Inferior parietal cortex (tissue), 1 donor: ENCODE measurements around the gene SMCO3.

Experiments used
- DNase-seq: peaks from one replicate; pipeline ENCODE4 v3.0.0-alpha.2; 2016; ENCODE audit errors: extremely low spot score

SMCO3 gene

DNA sequence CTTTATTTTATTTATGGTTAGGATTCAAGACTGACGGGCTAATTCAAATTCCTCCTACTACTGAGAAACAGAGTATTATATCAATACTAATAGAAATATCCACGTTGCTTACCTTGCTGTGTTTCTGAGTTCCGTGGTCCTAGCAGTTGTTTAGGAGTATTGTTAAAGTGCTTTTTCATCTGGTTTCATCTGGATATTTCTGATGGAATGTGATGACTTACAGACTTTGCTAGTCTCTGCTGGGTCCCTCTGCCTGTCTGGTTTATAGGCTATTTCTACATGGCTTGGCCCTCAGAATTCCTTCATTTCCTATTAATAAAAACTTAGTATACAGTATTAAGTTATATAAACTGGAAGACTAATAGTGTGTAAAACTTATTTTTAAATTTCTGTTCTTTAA lies at the start of gene SMCO3:
TSS of gene SMCO3 (minus strand) at position 169 of the 400 bp plus-strand sequence. CDS start 7,502 bp downstream, outside the sequence.
- DNase-seq: no peak

DNA sequence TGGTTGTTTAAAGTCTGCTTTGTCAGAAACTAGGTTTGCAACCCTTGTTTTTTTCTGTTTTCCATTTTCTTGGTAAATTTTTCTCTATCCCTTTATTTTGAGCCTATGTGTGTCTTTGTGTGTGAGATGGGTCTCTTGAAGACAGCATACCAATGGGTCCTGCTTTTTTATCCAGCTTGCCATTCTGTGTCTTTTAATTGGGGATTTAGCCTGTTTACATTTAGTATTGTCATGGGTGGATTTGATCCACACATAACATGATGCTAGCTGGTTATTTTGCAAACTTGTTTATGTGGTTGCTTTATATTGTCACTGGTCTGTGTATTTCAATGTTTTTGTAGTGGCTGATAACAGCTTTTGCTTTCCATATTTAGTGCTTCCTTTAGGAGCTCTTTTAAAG lies 46.5 kb upstream of the SMCO3 start:
- DNase-seq: no peak

DNA sequence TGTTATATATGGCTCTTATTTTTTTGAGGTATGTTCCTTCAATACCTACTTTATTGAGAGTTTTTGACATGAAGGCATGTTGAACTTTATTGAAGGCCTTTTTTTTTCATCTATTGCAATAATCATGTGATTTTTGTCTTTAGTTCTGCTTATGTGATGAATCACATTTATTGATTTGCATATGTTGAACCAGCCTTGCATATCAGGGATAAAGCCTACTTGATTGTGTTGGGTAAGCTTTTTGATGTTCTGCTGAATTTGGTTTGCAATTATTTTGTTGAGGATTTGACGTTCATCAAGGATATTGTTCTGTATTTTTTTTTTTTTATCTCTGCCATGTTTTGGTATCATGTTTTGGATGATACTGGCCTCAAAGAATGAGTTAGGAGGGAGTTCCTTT lies 44.5 kb upstream of the SMCO3 start:
- DNase-seq: no peak

DNA sequence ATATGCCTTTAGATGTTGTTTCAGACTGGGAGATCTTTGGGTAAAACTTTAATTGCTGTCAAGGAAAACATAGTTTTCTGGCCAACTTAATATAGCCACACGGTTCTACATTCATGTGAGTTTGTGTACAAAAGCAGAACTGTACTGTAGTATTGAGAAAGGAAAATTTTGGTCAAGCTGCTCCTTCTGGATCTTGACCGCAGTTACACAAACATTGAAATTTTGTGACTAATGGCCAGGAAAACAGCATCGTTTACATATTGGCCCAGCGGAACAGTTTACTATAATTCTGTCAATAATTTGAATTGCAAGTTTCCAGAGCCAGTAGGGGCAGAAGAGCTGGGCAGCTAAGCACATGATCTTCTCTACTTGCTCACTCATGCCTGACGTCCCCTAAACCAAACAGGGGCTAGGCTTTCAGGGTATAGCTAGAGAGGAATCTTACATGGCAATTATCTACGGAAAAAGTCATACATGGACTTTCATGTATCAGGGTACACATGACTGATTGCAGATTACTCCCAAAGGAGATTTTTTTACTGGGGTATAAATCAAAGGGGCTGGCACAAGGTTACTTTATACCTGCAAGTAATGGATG lies 40.7 kb upstream of the SMCO3 start:
- no peak for DNase-seq

DNA sequence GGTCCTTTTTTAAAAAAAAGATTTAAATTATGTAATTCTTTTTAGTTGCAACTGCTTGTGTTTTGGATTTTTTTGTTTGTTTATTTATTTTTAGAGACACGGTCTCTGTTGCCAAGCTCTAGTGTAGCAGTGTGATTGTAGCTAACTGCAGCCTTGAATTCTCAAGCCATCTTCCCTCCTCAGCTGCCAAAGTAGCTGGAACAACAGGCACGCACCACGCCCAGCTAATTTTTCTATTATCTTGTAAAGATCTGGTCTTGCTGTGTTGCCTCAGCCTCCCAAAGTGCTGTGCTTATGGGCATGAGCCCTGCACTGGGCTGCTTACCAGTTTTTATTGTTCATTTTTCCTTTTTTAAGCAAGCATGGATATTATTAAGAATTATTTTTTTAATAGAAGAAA lies 40.0 kb upstream of the SMCO3 start:
- no peak for DNase-seq

DNA sequence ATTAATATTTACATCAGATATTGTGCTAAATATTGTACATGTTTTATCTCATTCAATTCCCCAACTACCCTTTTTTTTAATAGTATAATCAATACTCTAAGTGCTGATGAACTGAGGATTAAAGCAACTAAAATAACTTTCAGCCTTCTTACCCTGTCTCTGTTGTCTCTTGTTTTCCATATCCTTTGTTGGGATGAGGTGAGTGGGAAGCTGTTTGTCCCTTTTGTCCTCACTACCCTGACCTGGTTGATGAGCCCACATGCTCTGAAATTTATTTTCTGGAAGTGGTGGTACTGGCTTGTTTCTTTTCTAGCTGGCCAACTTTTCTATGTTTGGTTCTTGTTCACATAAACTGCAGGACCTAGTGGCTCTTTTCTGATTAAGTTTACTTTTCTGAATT lies 38.9 kb upstream of the SMCO3 start:
- DNase-seq: no peak

DNA sequence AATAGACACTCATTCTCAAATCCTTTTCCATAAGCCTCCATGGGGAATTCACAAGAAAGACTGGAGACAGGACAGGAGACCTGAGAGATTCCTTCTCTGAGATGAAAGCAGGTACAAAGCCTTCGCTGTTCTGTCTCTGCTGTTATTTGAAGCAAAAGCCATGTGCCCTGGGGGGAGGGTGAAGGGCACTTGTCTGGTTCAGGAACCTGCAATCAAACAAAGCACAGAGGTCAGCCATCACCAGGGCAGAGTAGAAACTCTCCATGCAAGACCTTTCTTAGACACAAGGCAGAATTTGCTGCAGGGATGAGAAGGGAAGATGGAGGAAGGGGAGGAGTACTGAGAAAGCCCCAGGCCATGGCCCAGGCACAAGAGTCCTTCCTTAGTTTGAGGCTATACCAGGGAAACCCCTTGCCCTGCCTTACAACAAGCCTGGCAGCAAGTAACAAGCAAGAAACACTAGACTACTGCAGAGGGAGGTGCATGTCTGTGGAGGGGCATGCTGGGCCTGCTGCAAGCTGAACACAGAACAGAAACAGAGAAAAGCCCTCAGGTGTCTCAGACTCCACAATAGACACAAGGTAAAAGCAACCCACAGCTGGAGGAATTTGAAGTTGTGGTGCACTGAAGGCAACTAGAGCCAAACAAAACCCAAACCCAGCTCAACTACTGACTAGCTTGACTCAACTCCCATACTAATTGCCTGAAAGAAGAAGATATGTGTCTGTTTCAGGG lies 37.1 kb upstream of the SMCO3 start:
- DNase-seq: no peak

DNA sequence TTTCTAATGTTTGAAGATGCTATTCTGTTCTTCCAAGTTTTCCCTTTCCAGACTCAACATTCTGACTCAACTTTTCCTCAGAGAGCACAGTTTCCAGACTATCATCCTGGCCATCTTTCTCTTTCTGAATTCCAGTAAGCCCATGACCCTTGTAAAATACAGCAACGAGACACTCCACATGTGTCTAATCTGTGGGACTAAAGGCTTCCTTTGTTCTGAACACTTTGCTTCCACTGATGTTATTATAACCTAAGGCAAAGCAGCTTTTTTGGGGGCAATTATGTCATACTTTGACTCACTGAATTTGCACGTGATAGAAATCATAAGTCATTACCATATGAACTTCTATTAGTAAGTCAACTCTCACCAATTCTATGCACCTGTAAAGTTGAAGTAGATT lies 35.7 kb upstream of the SMCO3 start:
- no peak for DNase-seq

DNA sequence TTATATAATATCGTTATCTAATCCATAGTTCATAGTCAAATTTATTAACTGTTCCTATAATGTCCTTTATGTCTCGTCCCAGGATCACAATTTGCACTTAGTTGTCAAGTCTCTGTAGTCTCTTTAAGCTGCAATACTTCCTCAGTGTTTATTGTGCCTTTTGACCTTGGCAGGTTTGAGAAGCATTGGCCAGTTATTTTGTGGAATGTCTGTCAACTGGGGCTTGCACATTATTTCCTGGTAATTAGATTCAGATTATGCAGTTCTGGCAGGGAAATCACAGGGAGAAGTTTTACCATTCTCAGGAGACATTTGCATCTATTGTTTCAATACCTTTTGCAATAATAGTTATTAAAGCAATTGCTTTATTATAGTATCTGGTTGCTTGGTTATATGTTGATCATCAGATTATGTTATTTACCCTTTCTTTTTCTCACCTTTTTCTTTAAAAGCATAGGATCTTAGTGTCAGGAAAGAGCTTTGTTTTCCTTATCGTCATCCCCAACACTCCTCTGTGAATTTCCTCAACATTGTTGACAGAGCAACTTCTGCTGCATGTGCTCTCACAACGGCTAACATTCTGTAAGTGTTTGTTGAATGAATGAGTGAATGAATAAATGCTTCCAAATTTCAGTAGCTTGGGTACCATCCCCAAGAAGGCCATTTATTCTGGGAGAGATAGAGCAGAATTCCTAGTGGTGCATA lies 33.0 kb upstream of the SMCO3 start:
- DNase-seq: no peak

DNA sequence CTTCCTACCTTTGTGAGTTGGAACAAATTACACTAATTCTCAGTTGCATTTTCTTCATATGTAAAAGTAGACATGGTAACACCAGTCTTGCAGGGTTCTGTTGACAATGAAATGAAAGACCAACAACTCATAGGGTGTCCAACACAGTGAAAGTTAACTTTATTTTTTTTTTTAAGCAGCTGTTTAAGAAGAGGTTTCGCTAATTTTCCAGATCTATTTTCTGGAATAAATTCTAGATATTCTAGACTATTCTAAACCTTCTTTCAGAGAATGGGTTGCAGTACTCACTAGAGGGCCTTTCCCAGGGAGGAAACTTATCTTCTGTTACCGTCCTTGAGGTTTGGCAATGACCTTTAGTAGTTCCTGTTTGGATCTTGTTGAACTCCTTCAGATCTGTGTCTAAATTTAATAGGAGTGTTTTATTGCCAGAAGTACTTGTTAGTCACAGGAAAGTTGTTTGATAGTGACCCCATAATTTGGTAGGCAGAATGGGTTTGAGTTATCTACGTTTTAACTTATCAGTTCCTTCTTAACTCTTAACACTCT lies 32.1 kb upstream of the SMCO3 start:
- DNase-seq: no peak

DNA sequence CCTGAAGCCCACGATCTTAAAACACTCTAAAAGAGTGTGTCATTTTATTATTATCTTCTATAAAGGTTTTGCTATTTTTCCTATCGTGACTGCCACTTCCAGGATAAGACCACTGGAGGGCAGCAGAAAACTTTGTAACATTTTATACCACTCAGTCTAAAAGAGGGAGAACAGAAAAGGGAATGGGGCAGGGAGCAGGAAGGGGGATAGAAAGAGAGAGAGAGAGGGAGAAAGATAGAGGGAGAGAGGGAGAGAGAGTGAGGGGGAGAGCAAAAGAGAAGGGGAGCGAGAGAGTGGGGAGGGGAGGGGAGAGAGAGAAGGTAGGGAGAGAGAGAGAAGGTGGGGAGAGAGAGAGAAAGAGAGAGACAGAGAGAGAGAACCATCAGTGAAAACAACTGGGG lies 31.4 kb upstream of the SMCO3 start:
- DNase-seq: peak; percentile 87

DNA sequence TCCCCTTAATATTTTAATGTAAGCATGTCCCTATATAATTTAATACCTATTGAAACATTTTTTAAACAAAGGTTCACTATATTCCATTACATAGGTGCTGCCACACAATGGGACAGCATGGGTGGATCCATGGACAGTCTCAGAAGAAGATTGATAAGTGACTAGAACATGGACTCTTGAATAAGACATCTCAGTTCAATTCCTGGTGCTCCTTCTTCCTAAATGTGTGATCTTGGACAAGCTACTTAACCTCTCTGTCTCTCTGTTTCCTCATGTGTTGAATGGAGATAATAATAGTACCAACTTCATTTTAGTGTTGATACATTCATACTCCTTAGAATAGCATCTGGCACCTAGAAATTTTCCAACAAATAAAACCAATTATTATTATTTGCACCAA lies 30.4 kb upstream of the SMCO3 start:
- DNase-seq: no peak

DNA sequence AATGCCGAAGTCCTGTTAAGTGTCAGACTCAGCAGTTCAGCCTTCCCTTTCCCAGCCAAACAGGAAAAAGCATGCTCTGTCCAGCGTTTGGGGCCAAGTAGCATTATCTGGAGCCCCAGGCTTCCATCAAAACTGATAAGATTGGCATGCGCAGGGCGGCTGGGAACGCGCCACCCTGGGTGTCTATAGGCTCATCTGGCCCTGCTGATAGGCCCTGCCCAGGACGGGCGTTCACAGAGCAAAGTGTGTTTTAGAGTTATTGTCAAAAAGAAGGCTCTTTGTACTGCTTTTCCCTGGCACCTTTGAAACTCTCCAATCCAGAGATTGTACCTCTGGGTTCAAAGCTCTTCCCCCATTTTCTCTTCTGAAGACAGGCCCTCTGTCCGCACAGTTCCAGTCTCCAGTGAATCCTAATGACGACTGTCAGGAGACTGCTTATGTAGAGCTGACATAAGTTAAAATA lies 29.5 kb upstream of the SMCO3 start, which contains the start of gene ART4:
TSS of gene ART4 (minus strand) at position 102 of the 463 bp plus-strand sequence. CDS start 413 bp downstream, outside the sequence.
- DNase-seq: no peak

DNA sequence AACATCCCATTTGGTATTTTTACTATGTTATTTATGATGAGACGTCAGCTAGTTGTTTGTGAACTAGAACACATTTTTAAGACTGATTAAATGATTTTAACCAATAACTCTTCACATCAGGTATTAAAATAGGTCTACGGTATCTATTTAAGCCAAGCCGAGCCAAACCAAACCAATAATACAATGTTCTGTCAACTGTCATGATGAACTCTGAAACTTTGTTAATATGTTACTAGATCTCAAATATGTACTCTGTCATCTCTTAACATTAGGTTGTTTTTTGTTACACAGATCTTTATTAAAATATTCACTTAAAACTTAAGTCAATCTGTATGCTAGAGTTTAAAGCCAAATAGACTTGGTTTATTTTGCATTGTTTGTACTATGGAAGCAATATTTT lies 28.3 kb upstream of the SMCO3 start:
- no peak for DNase-seq

DNA sequence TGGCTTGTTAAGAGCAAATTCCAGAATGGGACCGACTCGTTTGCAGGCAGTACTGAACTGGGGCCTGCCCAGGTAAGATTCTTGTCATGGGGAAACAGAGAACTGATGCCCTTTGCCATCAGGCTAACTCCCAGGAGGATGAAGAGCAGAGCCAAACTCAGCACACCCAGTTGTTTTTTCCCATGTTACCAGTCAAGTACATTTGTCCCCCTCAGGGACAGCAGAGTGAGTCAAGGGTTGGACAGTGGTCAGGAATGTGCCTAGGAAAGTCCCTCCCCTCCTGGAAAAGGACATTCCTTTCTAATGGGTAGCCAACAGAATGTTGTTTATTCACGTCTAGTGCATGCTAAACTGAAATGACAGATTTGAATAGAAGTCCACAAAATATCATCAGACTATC lies 27.8 kb upstream of the SMCO3 start:
- no peak for DNase-seq

DNA sequence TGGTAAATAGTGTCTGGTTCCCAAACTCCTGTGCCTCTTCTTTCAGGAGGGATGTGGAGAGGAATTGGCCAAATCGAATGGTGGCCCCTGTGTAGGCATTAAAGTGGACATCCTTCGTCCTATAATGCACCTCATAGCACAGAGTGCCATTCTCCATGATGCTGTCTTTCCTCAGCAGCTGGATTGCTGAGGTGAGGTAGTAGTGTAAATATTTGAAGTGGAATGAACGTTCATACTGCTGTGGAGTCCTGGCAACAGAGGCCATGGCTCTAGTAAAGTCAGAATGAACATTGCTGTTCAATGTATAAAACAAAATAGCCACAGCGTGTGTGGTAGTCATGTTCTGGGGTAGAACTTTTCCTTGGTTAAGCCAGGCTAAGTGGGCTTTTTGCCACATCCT lies 26.6 kb upstream of the SMCO3 start:
- no peak for DNase-seq

DNA sequence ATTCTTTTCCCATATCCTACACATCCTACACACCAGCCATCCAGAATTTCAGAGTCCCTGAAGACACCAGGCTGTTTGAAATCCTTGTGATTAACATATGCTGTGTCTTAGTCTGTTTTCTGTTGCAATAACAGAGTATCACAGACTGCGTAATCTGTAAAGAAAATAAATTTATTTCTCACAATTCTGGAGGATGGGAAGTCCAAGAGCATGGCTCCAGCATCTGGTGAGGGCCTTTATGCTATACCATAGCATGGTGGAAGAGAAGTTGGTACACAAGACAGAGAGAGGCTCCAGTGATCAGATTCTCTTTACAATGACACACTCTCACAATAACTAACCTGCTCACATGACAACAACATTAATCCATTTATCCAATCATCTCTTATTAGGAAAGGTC lies 25.3 kb upstream of the SMCO3 start:
- DNase-seq: no peak

DNA sequence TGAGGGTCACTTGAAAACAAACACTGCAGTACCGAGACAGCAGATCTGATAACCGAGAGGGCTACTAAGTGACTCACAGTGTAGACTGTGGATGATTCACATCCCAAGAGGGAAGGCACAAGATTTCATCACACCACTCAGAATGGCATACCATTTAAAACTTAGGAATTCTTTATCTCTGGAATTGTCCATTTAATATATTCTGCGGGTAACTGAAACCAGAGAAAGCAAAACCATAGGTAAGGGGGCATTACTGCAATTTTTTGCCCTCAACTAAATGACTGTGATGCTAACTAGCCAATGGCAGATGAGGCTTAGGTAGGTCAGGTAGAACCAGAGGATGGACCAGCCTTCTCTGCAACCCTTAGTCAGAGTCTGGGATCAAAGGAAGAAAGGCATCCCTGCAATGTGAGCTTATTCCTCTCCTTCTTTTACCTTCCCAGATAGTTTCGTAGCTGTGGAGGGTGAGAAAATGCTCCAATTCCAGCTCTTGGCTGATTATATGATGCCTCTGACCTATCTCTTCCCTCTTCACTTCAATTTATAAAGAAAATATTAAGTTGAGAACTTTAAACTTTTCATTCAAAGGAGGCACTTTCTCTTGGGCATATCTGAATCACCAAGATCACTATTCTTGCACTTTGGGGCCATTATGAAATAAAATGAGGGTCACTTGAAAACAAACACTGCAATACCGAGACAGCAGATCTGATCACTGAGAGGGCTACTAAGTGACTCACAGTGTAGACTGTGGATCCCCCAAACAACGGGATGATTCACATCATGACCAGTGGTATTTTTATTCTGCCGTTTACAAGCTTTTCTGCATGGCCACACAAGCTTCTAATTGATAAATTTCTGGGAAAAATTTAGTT lies 22.6 kb upstream of the SMCO3 start:
- no peak for DNase-seq

DNA sequence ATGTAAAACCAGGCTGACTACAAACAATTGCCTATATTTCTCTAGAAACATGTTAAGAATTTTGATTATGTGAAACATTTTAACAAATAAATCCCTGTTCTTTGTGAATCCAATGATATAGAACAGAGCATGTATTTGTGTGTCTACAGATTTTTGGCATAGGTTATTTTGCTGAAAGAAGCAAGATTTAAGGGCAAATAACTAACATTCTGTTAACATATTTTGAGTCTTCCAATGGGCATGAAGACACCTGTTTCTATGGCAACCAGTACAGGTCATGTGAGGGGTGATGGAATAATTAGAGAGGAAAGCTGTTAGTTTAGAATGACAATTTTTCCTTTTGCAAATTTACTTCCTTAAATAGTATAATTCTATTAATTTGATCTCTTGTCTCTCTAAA lies 20.5 kb upstream of the SMCO3 start:
- DNase-seq: no peak

DNA sequence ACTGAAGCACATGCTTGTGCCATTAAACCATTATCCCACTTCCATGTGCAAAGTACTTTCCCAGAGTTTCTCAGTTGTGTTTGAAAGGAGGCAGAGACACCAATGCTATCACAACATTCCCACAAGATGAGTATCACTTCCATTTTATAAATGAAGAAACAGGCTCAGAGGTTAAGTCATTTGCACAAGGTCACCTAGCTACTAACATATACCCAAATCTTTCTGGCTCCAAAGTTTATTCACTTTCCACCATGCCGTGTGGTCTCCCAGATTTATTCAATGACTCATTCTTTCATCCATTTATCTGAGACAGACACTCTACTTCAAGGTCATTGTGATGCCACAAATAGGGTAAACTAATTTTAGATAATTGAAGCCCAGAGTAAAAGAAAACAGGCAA lies 20.0 kb upstream of the SMCO3 start:
- DNase-seq: no peak

DNA sequence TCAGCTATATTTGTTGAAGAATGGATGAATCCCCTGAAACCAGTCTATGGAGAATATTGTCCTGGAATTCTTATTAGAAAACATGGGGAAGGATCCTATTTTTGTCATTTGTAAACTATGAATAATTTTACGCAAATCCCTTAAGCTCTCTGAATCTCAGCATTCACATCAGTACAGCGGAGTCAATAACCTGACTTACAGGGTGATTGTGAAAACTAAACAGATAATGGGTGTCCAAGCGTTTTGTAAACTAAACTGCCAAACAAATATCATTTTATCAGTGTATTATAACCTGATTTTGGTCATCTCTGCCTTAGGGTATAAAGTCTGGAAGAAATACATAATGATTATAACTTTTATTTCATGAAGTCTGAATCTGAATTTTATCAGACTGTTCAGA lies 19.4 kb upstream of the SMCO3 start:
- DNase-seq: no peak

DNA sequence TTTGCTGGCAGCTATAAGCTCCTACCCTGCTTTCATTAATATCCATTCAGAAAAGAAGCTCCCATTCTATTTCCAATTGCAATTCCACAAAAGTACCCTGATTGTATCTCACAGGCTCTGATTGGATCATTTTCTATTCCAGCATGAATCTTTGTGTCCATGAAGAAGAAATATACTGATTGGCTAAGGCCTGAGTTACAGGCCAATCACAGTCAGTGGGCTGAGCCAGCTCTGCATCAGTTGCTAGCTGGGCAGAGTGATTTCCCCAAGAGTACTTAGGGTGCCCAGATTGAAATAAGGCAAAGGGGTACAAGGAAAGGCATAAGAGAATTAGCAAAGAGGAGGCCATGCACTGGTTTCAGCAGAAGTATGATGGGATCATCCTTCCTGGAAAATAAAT lies 14.9 kb upstream of the SMCO3 start:
- no peak for DNase-seq
